HUES48 (cell line): ENCODE results near the gene SUSD4.
A peak's percentile ranks its signal among the peaks of the same experiment; 100 is the strongest.

Experiments
- H3K27ac ChIP-seq: one replicate; pipeline ENCODE4 v1.7.0; 2013; ENCODE audit warnings: low read depth, low read length, inconsistent platforms
- H3K27me3 ChIP-seq: 2 replicates; pipeline ENCODE4 v1.6.1; 2013; ENCODE audit warnings: mild to moderate bottlenecking, low read length; ENCODE audit not compliant: control insufficient read depth, insufficient read depth
- H3K36me3 ChIP-seq: 2 replicates; pipeline ENCODE4 v1.6.1; 2013; ENCODE audit warnings: low read length; ENCODE audit not compliant: control insufficient read depth, insufficient read depth
- H3K4me1 ChIP-seq: 2 replicates; pipeline ENCODE4 v1.6.1; 2013; ENCODE audit warnings: mild to moderate bottlenecking, low read length; ENCODE audit not compliant: control insufficient read depth, insufficient read depth
- H3K4me3 ChIP-seq: 2 replicates; pipeline ENCODE4 v1.5.1; 2013; ENCODE audit warnings: mild to moderate bottlenecking, low read depth, low read length
- H3K9ac ChIP-seq: 2 replicates; pipeline ENCODE4 v1.6.1; 2013; ENCODE audit warnings: mild to moderate bottlenecking, low read depth, low read length, moderate library complexity
- H3K9me3 ChIP-seq: 2 replicates; pipeline ENCODE4 v1.6.1; 2013; ENCODE audit warnings: low read length; ENCODE audit not compliant: control insufficient read depth, insufficient read depth

The SUSD4 gene

DNA sequence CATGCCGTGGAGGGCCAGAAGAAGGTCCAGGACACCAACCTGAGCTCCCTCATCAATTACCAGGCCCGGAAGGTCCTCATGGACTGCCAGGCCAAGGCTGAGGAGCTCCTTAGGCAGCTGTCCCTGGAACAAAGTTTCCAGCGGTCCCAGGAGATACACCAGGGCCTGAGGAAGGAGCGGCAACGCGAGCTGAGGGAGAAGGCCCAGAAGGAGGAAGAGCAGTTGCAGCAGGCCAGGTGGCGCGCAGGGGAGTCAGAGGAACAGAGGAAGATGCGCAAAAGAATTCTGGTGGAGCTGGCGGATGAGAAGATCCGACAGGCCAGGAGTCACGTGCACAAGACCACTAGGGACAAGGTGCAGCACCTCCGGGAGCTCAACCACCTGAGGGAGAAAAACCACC, 30.7 kb upstream of the SUSD4 start:
- no peaks in the 10 kb centered on the region for H3K9me3 ChIP-seq
- H3K4me1 ChIP-seq = no peaks in the 10 kb centered on the region
- no peak overlapping the region for H3K4me3 ChIP-seq
- no peak overlapping the region for H3K9ac ChIP-seq
- H3K27me3 ChIP-seq = peaks cover 17% of the 10 kb centered on the region
- H3K27ac ChIP-seq = no peak overlapping the region
- H3K36me3 ChIP-seq = no peaks in the 10 kb centered on the region

GRCh38 chr1:223394242-223394641, 30.3 kb upstream of the SUSD4 start:
- H3K4me3 ChIP-seq = no peak overlapping the region
- no peak overlapping the region for H3K27ac ChIP-seq
- H3K9ac ChIP-seq = no peak overlapping the region
- no peaks in the 10 kb centered on the region for H3K36me3 ChIP-seq
- no peaks in the 10 kb centered on the region for H3K4me1 ChIP-seq
- peaks cover 17% of the 10 kb centered on the region for H3K27me3 ChIP-seq
- H3K9me3 ChIP-seq = no peaks in the 10 kb centered on the region

DNA sequence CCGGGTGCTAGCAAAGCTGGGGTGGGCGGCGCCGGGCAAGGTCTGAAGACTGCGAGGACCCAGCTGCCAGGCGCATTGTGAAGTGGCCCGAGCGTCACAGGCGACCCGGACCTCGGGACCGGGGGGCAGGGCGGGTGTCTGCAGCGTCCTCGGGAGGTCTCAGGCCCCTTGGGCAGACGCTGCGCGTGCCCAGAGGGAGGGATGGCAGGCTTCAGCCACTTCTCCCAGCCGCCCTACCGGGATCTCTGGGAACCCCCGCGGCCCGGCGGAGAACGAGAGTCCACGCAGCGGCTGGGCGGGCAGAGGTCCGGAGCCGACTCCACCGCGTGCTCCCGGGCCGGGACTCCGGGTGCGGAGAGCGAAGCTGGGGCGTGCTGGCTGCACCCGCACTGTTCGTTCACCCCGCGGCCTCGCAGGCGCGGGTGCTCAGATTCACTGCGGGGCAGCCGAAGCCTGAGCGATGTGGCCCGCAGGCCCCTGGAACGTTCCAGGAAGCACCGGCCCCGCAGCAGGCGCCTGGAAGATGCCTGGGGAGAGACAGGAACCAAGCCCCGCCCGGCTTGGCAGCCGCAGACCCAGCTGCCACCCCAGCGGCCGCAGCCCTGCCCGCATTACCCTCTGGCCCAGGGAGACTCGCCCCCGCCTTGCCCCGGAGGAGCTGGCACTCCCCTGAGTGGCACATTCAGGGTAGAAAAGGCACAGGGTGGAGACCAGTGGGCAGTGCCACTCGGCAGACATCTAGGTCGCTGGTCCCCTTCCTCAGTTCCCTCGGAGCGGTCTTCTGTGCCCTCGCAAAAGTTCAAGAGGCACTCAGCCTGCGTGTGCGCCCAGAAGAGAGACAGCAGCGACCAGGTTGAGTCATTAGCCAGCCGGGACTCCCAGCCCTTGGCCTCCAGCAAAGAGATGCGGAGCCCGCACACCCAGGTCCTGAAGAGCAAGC, 29.6 kb upstream of the SUSD4 start, which contains the start of gene CCDC185:
TSS of gene CCDC185 (plus strand) at position 141 of the 940 bp plus-strand sequence. CDS start at position 202, 61 bp downstream.
- no peaks in the 10 kb centered on the region for H3K36me3 ChIP-seq
- no peaks in the 10 kb centered on the region for H3K4me1 ChIP-seq
- no peaks in the 10 kb centered on the region for H3K9me3 ChIP-seq
- no peak within 1 kb of the TSS for H3K9ac ChIP-seq
- peaks cover 17% of the 10 kb centered on the region for H3K27me3 ChIP-seq
- H3K4me3 ChIP-seq = 0 out of 2 replicates have a peak within 1 kb of the TSS, but pooled peaks have one; percentile 29
- H3K27ac ChIP-seq = no peak within 1 kb of the TSS

- Histone ChIP-seq H3K4me1 (no peaks in the 10 kb centered on the region), H3K27ac (no peak overlapping the region), H3K36me3 (no peaks in the 10 kb centered on the region), H3K9me3 (no peaks in the 10 kb centered on the region), H3K9ac (no peak overlapping the region), H3K27me3 (peaks cover 17% of the 10 kb centered on the region), H3K4me3 (no peak overlapping the region)
Measured at GRCh38 chr1:223390618-223391017, 26.6 kb upstream of the SUSD4 start.

DNA sequence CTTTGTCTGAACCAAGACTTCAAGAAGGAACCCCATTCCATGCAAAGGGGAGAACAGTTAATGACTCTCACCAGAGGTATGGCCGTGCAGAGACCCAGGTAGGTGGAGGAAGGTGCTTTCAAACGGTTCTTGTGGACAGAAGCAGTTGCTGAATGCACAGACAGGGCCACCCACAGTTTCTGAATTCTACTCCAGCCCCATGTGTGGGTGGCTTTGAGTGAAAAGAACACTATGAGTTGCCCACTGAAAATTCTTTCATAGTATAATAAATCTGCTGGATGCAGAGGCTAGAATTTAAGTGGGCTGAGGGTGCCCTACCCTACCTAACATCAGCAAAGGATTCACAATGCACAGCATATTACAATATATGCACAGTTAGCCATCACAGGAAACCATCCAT, 22.0 kb upstream of the SUSD4 start:
- no peak overlapping the region for H3K4me3 ChIP-seq
- H3K27ac ChIP-seq = no peak overlapping the region
- H3K9ac ChIP-seq = no peak overlapping the region
- no peaks in the 10 kb centered on the region for H3K36me3 ChIP-seq
- H3K4me1 ChIP-seq = no peaks in the 10 kb centered on the region
- H3K27me3 ChIP-seq = no peaks in the 10 kb centered on the region
- H3K9me3 ChIP-seq = no peaks in the 10 kb centered on the region

DNA sequence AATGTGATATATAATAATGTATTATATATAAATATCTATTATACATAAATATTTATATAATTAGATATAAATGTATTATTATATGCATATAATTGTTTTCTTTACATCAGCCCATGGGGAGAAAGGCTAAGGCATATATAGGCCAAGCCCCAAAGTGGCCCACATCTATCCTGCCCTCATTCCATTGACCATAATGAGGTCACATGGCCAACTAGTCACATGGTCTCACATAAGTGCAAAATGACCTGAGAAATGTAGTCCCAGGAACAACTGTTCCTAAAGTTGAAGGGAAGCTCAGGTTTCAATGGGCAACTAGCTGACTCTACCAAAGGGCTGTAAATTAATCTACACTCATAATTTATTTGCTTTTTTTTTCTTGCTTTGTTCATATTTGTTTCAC, 14.8 kb upstream of the SUSD4 start:
- Histone ChIP-seq H3K9me3 (no peaks in the 10 kb centered on the region; the same call in 1 of the 2 replicates), H3K27ac (no peak overlapping the region), H3K36me3 (no peaks in the 10 kb centered on the region), H3K4me3 (no peak overlapping the region), H3K9ac (no peak overlapping the region), H3K4me1 (no peaks in the 10 kb centered on the region), H3K27me3 (no peaks in the 10 kb centered on the region)

DNA sequence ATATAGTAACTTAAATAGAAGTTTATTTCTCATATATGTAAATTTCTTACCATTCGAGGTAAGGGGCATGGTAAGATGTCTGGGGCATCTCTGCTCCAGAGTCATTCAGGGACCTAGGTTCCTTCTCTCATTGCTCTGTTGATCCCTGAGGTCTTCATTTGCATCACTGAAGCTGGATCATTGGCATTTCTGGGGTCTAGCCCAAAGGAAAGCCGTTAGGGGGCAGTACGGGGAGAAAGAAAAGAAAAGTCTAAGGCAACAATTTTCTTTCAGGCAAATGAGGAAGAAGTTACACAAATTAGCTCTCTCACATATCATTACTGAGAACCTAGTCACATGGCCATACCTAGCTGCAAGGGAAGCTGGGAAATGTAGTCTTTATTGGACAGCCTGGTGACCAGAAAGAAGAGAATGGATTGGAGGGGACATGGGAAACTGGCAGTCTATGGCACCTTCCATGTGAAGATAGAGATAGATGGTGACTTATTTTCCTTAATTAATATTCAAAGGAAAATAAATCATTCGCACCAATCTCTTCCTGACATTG, 10.2 kb upstream of the SUSD4 start:
- Histone ChIP-seq H3K4me1 (no peaks in the 10 kb centered on the region), H3K9ac (no peak overlapping the region), H3K36me3 (no peaks in the 10 kb centered on the region), H3K9me3 (no peaks in the 10 kb centered on the region; the same call in 1 of the 2 replicates), H3K27ac (no peak overlapping the region), H3K4me3 (no peak overlapping the region), H3K27me3 (no peaks in the 10 kb centered on the region)

- no peak overlapping the region for H3K27ac ChIP-seq
- H3K27me3 ChIP-seq = peaks cover 52% of the 10 kb centered on the region
Measured at GRCh38 chr1:223364685-223365382, 858 bp upstream of the SUSD4 start.

GRCh38 chr1:223363057-223363855, 720 bp downstream of the SUSD4 start:
- Histone ChIP-seq H3K27me3 (peaks cover 52% of the 10 kb centered on the region), H3K27ac (no peak overlapping the region), H3K4me1 (peaks cover 10% of the 10 kb centered on the region; the same call in 1 of the 2 replicates), H3K4me3 (peak overlapping the region; percentile 80), H3K36me3 (no peaks in the 10 kb centered on the region), H3K9ac (no peak overlapping the region), H3K9me3 (no peaks in the 10 kb centered on the region)

More at GRCh38 chr1:223364685-223365382, 858 bp upstream of the SUSD4 start:
- H3K4me3 ChIP-seq = peak overlapping the region; percentile 80
- no peaks in the 10 kb centered on the region for H3K9me3 ChIP-seq
- no peak overlapping the region for H3K9ac ChIP-seq
- H3K4me1 ChIP-seq = peaks cover 10% of the 10 kb centered on the region; the same call in 1 of the 2 replicates
- H3K36me3 ChIP-seq = no peaks in the 10 kb centered on the region

DNA sequence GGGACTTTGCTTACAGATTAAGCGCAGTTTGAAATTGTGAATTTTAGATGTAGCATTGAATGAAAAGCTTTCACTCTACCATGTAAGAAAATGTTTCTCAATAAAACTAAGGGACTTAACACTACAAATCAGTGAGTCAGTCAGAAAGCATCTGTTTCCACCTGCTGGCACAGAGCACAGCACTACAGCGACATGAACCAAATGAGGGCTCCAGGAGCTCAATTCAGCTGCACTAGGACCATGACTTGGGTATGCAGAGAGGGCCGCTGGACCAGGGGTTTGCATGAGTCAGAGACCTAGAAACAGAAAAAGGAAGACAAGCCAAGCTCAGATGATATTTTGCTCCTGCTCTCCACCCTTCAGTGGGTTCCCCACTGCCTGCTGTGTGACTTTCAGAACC, 5.2 kb downstream of the SUSD4 start:
- Histone ChIP-seq H3K4me1 (peaks cover 10% of the 10 kb centered on the region; the same call in 1 of the 2 replicates), H3K27me3 (peaks cover 32% of the 10 kb centered on the region), H3K9ac (no peak overlapping the region), H3K36me3 (no peaks in the 10 kb centered on the region), H3K27ac (no peak overlapping the region), H3K9me3 (no peaks in the 10 kb centered on the region), H3K4me3 (no peak overlapping the region)
